VCaP (cell line): Measurements from ENCODE around the gene CARS2.

ENCODE experiments used
- H3K27ac ChIP-seq: fragments of 450-650 bp; 2 replicates; pipeline ENCODE4 v1.5.1; 2017
- CTCF ChIP-seq: fragments of 450-650 bp; conservative IDR thresholded peaks from 2 replicates; pipeline ENCODE4 v1.5.1; 2017; ENCODE audit warnings: mild to moderate bottlenecking, moderate library complexity

Gene CARS2

DNA sequence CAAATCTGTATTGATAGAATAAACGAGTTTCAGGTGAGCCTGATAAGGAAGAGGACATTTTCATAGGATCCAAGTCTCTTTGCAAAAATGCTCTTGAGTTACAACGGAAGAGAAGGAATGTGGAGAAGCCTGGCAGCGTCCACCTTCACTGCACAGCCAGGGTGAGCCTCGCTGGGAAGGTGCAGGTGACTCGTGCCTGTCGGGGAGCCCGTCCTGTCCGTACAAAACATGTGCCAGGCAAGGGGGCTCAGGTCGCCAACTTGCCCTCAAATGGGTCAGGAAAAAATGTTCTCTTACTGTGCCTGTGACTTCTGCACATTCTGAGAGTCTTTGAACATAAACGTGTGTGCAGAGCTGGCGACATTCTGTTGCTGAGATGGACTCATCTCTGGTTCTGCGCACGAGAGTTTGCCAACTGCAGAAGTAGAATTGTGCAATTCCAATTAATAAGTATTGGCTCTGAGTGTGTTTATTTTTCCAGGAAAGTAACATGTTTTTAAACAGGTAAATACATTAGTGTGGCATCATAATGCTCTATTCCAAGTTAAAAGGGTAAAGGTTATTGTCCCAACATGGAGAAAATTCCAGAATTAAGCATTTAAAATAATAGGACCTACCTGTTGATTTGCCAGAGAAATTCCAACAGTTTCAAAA lies 62.0 kb downstream of the CARS2 start:
- peak overlapping the region; percentile 43 for H3K27ac ChIP-seq
- no peak for TF ChIP-seq CTCF

DNA sequence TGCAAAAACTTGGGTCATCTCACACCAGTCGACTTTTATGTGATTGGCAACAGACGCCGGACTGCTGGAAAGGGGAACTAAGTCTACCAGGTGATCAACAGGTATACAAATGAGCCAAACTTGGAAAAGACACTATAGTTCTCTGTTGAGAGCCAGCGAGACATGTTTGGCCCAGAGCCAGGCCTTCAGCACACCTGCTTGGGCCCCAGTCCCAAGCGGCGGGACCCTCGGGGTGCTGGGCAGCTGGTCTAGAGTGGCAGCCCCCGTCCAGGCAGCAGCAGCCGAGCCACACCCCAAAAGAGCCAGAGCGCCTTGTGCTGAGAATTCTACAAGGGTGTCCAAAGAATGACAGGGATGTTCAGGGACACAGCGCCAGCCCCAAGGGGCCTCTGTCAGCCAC lies 62.6 kb downstream of the CARS2 start:
- peak overlapping the region; percentile 43 for H3K27ac ChIP-seq
- TF ChIP-seq CTCF: no peak

DNA sequence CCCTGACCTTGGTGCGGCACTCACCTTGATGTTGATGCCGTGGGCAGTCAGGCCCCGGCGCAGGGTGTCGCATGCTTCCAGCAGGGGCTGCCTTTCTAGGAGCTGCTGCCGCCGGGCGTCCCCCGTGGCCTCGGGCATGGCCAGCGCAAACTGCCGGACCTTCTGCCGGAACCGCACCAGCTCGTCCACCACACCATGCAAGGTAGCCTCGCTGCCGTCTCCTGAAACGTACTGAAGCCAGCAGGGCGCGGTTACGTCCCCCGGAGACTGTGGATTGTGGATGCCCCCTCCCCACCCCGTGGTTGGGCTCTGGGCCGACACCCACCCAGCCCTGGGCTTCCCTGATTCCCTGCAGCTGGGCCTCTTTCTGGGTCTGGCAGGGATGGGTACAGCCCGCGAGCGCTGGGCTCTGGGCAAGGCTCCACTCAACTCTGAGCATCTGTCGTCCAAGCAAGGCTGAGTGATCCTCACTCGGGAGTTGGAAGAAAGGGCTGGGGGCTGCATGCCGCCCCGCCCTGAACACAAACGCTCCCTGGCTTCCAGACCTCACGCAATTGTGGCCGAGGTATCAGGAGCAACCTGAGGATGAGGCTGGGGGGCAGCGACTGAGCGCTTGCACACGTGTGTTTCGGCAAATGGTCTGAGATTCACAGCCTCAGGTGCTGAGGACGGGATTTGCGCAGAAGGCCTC lies 63.5 kb downstream of the CARS2 start:
- peak overlapping the region; percentile 38; the same call in 1 of the 2 replicates for H3K27ac ChIP-seq
- TF ChIP-seq CTCF: no peak

GRCh38 chr13:110641055-110642015 lies 64.6 kb downstream of the CARS2 start:
- peak overlapping the region; percentile 38 for H3K27ac ChIP-seq
- no peak for TF ChIP-seq CTCF

DNA sequence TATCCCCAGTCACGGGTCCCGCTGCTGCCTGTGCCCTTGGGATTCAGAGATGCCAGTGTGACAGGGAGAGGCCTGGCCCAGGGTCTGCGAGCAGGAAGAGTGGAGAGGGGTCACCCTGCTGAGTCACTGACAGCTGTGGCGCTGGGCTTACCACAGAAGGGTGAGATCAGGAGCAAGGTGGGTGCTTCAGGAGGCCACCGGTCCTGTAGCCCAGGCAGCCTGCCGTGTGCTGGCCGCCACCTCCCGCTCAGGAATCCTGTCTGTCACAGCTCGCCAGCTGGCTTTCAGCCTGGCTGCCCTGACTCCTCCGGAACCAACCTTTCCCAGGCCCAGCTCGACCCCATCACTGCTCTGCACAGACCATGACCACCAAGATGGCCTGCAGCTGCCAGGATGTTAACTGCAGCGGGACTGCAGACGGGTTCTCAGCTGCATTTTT lies 65.3 kb downstream of the CARS2 start:
- TF ChIP-seq CTCF: no peak
- peak overlapping the region; percentile 38 for H3K27ac ChIP-seq

GRCh38 chr13:110639935-110640334 lies 66.0 kb downstream of the CARS2 start:
- no peak for TF ChIP-seq CTCF
- H3K27ac ChIP-seq: peak overlapping the region; percentile 38
